HepG2 (cell line): Measurements from ENCODE around the gene CD7. TPM values are rescaled to one million over a fixed set of nuclear protein-coding genes. Genes with fewer than 3 reads are reported as not detected.

Experiments used
- ATRX ChIP-seq: sonication (generic); formaldehyde crosslinking; IDR thresholded peaks from 2 replicates; pipeline ENCODE4 v1.4.0; 2020; ENCODE audit warnings: missing genetic modification reagents, borderline replicate concordance
- CEBPZ ChIP-seq: IDR thresholded peaks from 2 replicates; pipeline ENCODE4 v1.6.1; 2012; ENCODE audit warnings: low read length, improper control_type of control experiment
- DPF2 ChIP-seq: sonication (generic); formaldehyde crosslinking; IDR thresholded peaks from 2 replicates; pipeline ENCODE4 v1.4.0; 2020; ENCODE audit warnings: mild to moderate bottlenecking, low read depth, missing genetic modification reagents, borderline replicate concordance
- HNRNPH1 ChIP-seq: fragments of 200-400 bp; formaldehyde crosslinking; optimal IDR thresholded peaks from 2 replicates; pipeline ENCODE3; 2017; ENCODE audit warnings: mild to moderate bottlenecking, low read depth, low read length
- MAX ChIP-seq: IDR thresholded peaks from 2 replicates; pipeline ENCODE4 v1.6.1; 2012; ENCODE audit warnings: inconsistent platforms
- MXD3 ChIP-seq: IDR thresholded peaks from 2 replicates; pipeline ENCODE4 v1.6.1; 2016; ENCODE audit warnings: mild to moderate bottlenecking, missing biosample characterization, missing genetic modification reagents
- NFKBIZ ChIP-seq: IDR thresholded peaks from 2 replicates; pipeline ENCODE4 v1.6.1; 2018; ENCODE audit warnings: missing genetic modification reagents, missing compliant biosample characterization
- NR2F6 ChIP-seq, 2 experiments: IDR thresholded peaks; 2 replicates each; pipeline ENCODE4 v1.6.1; 2016; ENCODE audit warnings: antibody characterized with exemption in 1 of 2, mild to moderate bottlenecking in 1 of 2
- PREB ChIP-seq: sonication (generic); formaldehyde crosslinking; IDR thresholded peaks from 2 replicates; pipeline ENCODE4 v1.4.0; 2020; ENCODE audit warnings: missing genetic modification reagents
- RELA ChIP-seq: sonication (generic); formaldehyde crosslinking; IDR thresholded peaks from 2 replicates; pipeline ENCODE4 v1.4.0; 2020; ENCODE audit warnings: missing genetic modification reagents
- TOPORS ChIP-seq: sonication (generic); formaldehyde crosslinking; IDR thresholded peaks from 2 replicates; pipeline ENCODE4 v1.8.0; 2023; ENCODE audit warnings: mild to moderate bottlenecking, missing genetic modification reagents
- ZFX ChIP-seq: sonication (generic); formaldehyde crosslinking; IDR thresholded peaks from 2 replicates; pipeline ENCODE4 v1.4.0; 2020; ENCODE audit warnings: mild to moderate bottlenecking, low read depth, missing genetic modification reagents, moderate library complexity
- ZMAT3 ChIP-seq: sonication (generic); formaldehyde crosslinking; conservative IDR thresholded peaks from 2 replicates; pipeline ENCODE4 v1.7.0; 2021; ENCODE audit warnings: missing genetic modification reagents
- ZNF383 ChIP-seq: sonication (generic); formaldehyde crosslinking; IDR thresholded peaks from 2 replicates; pipeline ENCODE4 v1.4.0; 2020; ENCODE audit warnings: missing genetic modification reagents, mild to moderate bottlenecking, borderline replicate concordance
- ZNF460 ChIP-seq: sonication (generic); formaldehyde crosslinking; IDR thresholded peaks from 2 replicates; pipeline ENCODE4 v1.5.1; 2020; ENCODE audit warnings: missing genetic modification reagents, mild to moderate bottlenecking, borderline replicate concordance
- ZNF501 ChIP-seq: sonication (generic); formaldehyde crosslinking; IDR thresholded peaks from 2 replicates; pipeline ENCODE4 v1.5.1; 2020; ENCODE audit warnings: mild to moderate bottlenecking, moderate library complexity, missing genetic modification reagents
- ZNF512 ChIP-seq: sonication (generic); formaldehyde crosslinking; IDR thresholded peaks from 2 replicates; pipeline ENCODE4 v1.4.0; 2020; ENCODE audit warnings: mild to moderate bottlenecking, missing genetic modification reagents
- ZNF589 ChIP-seq: sonication (generic); formaldehyde crosslinking; conservative IDR thresholded peaks from 2 replicates; pipeline ENCODE4 v1.8.0; 2022; ENCODE audit warnings: mild to moderate bottlenecking, moderate library complexity, missing genetic modification reagents
- ZNF629 ChIP-seq: sonication (generic); formaldehyde crosslinking; conservative IDR thresholded peaks from 2 replicates; pipeline ENCODE4 v1.5.0; 2020; ENCODE audit warnings: missing genetic modification reagents
- ZNF678 ChIP-seq: sonication (generic); formaldehyde crosslinking; IDR thresholded peaks from 2 replicates; pipeline ENCODE4 v1.4.0; 2020; ENCODE audit warnings: mild to moderate bottlenecking, missing genetic modification reagents
- ZNF737 ChIP-seq: sonication (generic); formaldehyde crosslinking; IDR thresholded peaks from 2 replicates; pipeline ENCODE4 v1.5.0; 2020; ENCODE audit warnings: missing genetic modification reagents, mild to moderate bottlenecking, borderline replicate concordance
- polyA plus RNA-seq, 8 experiments: library from polyadenylated mRNA; depleted of rRNA in 3 of 8; stranded (reverse) in 7 of 8; unstranded in 1 of 8; fragments of >200 nt; fragmentation: Illumina TruSeq in 4 of 8; extraction: Trizol in 4 of 8; gene quantifications; 2 replicates each; pipeline versions ENCODE4 v1.2.1 to v1.2.3, GENCODE V29; 2011 to 2016; ENCODE audit warnings: low read depth in 4 of 8, missing spikeins in 1 of 8, mixed read lengths in 1 of 8; ENCODE audit not compliant: insufficient read depth in 1 of 8
- total RNA-seq, 5 experiments: library from RNA; depleted of rRNA; stranded (reverse); fragments of >200 nt; fragmentation: Illumina TruSeq; extraction: Trizol; gene quantifications; 2 replicates each; pipeline ENCODE4 v1.2.3, GENCODE V29; 2016; ENCODE audit warnings: low read depth in 1 of 5

CD7 gene
- total and polyA plus RNA-seq, 2 of the 13 experiments (the other 11 are each of a cell fraction or from before 2014, with no cell fraction given): 67.6 to 76.4 TPM

GRCh38 chr17:82298538-82299421 lies 18.6 kb downstream of the CD7 start (continued):
- no peak for TF ChIP-seq PREB
- TF ChIP-seq ZNF629 (CRISPR knock-in tag): no peak
- no peak for TF ChIP-seq ZNF512 (CRISPR knock-in tag)
- no peak for TF ChIP-seq ZNF737 (CRISPR knock-in tag)
- no peak for TF ChIP-seq ZNF678 (CRISPR knock-in tag)
- TF ChIP-seq ZNF501 (CRISPR knock-in tag): peak; percentile 81
- no peak for TF ChIP-seq TOPORS (CRISPR knock-in tag)
- TF ChIP-seq DPF2 (CRISPR knock-in tag): peak; percentile 41; the same call in 1 of the 2 replicates
- no peak for TF ChIP-seq NFKBIZ (CRISPR knock-in tag)
- TF ChIP-seq ATRX (CRISPR knock-in tag): no peak
- no peak for TF ChIP-seq ZMAT3 (CRISPR knock-in tag)
- no peak for TF ChIP-seq RELA (CRISPR knock-in tag)
- TF ChIP-seq CEBPZ: no peak
- no peak for TF ChIP-seq ZNF460 (CRISPR knock-in tag)
- TF ChIP-seq HNRNPH1: no peak
- TF ChIP-seq ZFX (CRISPR knock-in tag): 0 out of 2 replicates have a peak, but pooled peaks have one; percentile 50
- TF ChIP-seq MXD3 (CRISPR knock-in tag): no peak
- TF ChIP-seq MAX: 0 out of 2 replicates have a peak, but pooled peaks have one; percentile 44
- TF ChIP-seq ZNF383: no peak
- TF ChIP-seq NR2F6 (IDR thresholded peaks at IDR 0.05): peak; percentile 36; the same call in 1 of the 2 replicates
- TF ChIP-seq NR2F6 (CRISPR knock-in tag; IDR thresholded peaks at IDR 0.05): 0 out of 2 replicates have a peak, but pooled peaks have one; percentile 55
- TF ChIP-seq ZNF589 (CRISPR knock-in tag): no peak
